Testis (tissue), 2 donors: Measurements from ENCODE around the gene SURF2.

Experiments
- CTCF ChIP-seq, 3 experiments: fragments of 450-650 bp in 2 of 3; fragments of 200-600 bp in 1 of 3; sonication (generic) in 1 of 3; IDR thresholded peaks; one replicate each; pipeline ENCODE4 v1.5.1; 2016 to 2019; ENCODE audit warnings: antibody characterized with exemption in 3 of 3, mild to moderate bottlenecking in 2 of 3, moderate library complexity in 1 of 3
- POLR2A ChIP-seq: fragments of 450-650 bp; IDR thresholded peaks from one replicate; pipeline ENCODE4 v1.6.1; 2017; ENCODE audit warnings: antibody characterized with exemption, mild to moderate bottlenecking, moderate library complexity

GRCh38 chr9:133320421-133320881 is 35.9 kb upstream of the SURF2 start:
- TF ChIP-seq CTCF (IDR thresholded peaks at IDR 0.05): no peak
- no peak for TF ChIP-seq POLR2A
